Fibroblast of skin of right quadriceps (primary cell): ENCODE data around the gene LIG3.
"Not testable (repeated sequence)": the region's sequence is repeated elsewhere in the genome, so short reads cannot be mapped to it uniquely, and the experiment has no call there.

Experiments
- DNase-seq: peaks from one replicate; pipeline ENCODE4 v3.0.0-alpha.2; 2013

LIG3 gene

GRCh38 chr17:34980353-34980680 lies at the start of gene LIG3:
TSS of gene LIG3 (plus strand) at chr17:34980512. CDS start at chr17:34983006, 2,494 bp downstream.
- peak; percentile 94 for DNase-seq

DNA sequence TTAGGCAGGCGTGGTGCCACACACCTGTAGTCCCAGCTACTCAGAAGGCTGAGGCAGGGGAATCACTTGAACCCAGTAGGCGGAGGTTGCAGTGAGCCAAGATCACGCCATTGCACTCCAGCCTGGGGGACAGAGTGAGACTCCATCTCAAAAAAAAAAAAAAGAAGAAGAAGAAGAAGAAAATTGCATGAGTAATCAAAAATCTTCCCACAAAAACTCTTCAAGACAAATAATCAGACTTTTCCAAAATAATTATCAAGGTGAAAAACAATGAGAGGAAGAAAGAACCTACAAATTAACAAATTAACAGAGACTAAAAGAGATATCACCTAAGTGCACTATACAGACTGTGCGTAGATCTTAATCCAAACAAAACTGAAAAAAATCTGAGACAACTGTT lies 29.5 kb upstream of the LIG3 start:
- not testable (repeated sequence) for DNase-seq

GRCh38 chr17:34958438-34958837 lies 21.9 kb upstream of the LIG3 start:
- DNase-seq = no peak

DNA sequence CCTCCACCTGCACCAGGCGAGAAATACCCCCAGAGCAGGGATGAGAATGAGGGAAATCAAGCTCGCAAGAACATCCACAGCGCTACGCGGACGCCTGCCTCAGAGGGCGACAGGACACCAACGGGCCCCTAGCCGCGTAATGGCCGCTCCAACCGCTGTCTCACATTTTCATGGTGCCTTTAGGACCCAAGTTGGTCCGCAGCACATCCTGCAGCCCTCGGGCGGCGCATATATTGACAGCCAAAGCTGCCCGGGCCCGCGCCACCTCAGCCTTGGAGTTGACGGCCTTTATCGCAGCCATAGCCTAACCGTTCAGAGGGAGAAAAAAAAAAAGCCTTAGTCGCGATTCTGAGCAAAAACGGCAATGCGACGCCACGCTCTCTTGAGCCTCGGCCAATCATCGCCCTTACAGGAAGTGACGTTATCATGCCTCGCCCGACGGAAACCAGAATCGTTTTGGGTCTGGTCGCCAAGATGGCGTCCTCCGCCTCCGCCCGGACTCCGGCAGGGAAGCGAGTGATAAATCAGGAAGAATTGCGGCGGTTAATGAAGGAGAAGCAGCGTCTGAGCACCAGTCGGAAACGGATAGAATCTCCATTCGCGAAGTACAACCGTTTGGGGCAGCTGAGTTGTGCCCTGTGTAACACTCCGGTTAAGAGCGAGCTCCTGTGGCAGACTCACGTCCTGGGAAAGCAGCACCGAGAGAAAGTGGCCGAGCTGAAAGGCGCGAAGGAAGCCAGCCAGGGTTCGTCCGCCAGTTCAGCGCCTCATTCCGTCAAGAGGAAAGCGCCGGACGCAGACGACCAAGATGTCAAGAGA lies 19.0 kb upstream of the LIG3 start, which contains the start of the genes CCT6B and ZNF830:
TSS of gene CCT6B (minus strand) at position 368 of the 819 bp plus-strand sequence. CDS start at position 301, 67 bp downstream.
TSS of gene ZNF830 (plus strand) at position 448 of the 819 bp plus-strand sequence. CDS start at position 475, 27 bp downstream.
- DNase-seq = peak; percentile 94

GRCh38 chr17:34974179-34974578 lies 6.1 kb upstream of the LIG3 start:
- DNase-seq = no peak

DNA sequence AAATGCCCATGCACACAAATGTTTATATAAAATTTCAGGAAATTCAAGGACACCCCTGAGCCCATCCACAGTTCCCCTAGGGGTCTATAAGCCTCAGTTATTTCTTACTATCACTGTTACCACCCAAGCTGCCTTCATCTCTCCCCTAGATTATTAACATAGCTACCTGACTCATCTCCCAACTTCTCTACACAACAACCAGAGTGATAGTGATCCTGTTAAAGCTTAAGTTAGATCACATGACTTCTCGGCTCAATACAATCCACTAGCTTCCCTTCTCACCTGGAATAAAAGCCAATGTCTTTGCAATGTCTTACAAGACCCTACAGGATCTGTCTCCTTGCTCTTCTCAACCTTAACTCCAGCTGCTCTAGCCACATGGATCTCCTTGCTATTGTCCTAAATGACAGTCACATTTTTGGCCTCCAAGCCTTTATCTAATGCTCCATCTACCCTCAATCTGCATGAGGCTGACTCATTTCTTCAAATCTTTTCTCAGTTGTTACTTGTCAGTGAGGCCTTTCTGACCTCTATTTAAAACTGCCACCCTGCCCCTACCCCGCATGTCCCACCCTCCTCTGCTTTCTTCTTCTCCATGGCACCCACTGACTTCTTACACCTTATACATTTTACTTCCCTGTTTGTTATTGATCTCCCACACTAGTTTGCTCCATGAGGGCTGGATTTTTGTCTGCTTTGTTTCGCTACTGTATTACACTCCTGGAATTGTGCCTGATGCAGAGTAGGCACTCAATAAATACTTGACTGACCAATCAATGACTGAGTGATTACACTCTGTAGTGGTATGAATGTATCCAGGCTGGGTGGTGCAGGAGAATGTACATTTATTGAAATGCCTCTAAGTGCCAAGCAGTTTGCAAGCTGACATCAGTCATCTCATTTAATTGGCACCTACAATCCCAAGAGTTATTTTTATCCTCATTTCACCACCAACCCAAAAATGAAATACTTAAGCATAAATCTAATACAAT lies 5.2 kb upstream of the LIG3 start:
- DNase-seq = no peak

DNA sequence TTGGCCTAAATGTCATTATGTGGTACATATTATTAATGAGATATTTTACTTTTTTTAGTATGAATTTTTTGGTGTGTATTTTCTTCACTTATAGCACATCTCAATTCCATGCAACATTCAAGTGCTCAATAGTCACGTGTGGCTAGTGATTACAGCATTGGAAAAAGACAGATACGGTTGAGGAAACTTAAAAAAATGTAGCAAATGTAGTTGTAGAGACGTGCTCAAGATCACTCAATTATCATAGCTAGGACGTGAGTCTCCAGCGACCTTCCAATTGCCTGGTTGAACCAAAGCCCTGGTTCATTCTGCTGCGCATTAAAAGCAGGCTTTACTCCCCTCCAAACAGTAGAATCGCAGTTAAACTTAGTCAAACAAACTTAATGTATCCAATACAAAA lies 1.2 kb upstream of the LIG3 start:
- DNase-seq = no peak

GRCh38 chr17:34979650-34980352 lies 511 bp upstream of the LIG3 start:
- peak; percentile 22 for DNase-seq

GRCh38 chr17:34980681-34981537 lies 597 bp downstream of the LIG3 start:
- DNase-seq = peak; percentile 85

DNA sequence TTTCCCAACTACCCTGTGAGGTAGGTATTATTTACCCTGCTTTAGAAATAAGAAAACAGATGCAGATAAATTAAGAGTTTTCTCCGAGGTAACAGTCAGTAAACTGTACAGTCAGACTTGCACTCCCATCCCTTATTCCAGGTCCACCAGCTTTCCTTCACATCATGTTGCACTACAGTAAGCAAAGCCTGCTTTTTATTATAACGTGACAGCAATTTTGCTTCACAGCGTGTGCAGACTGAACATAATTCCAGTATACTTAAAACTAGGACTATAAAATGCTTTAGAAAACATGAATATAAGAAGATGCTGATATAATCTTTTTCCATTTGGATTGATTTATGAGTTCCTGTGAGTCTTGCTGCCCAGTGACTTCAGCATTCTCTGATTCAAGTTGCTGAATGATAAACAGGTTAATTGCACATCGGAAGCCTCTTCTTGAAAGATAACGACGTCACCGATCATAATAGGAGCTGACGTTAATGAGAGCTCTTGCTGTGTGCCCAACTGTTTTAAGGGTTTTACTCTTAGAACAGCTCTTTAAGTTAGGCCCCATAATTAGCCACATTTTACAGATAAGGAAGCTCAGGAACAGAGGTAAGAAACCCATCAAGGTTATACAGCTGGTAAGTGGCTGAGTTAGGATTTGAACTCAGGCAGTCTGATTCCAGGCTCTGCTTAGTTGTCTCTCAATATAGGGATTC lies 1.4 kb downstream of the LIG3 start:
- DNase-seq = peak; percentile 58

DNA sequence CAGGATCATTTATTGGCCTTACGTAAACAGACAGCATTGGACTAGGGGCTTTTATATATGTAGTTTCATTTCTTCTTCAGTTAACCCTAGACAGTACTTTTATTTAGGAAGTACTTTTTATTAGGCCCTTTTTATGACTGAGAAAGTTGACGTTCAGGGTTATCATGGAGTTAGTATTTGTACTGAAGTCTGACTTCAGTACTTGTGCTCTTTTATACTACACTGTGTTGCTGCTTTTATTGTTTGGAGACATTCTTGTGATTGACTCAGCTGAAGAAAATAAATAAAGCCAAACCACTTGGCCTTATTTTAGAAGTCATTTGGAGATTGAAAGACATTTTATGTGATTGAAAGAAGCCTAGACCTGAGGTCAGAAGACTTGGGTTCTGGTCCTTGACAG lies 6.9 kb downstream of the LIG3 start:
- DNase-seq = no peak

DNA sequence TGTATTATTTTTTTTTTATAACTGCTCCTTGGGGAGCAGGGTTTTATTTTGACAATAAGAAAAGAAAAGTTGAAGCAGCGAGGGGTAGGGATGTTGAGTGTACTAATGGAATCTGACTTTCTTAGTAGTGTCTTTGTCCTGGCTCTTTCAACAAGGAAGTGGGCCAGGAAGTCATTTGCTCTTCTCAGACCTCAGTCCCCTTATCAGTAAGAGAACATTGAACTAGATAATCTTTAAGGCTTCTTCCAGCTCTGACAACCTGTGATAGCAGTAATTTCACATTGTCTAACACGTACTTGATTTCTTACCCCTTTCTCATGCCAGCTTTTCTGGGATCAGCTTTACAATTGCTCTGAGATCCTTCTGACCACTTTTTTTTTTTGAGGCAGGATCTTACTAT lies 8.3 kb downstream of the LIG3 start:
- no peak for DNase-seq

DNA sequence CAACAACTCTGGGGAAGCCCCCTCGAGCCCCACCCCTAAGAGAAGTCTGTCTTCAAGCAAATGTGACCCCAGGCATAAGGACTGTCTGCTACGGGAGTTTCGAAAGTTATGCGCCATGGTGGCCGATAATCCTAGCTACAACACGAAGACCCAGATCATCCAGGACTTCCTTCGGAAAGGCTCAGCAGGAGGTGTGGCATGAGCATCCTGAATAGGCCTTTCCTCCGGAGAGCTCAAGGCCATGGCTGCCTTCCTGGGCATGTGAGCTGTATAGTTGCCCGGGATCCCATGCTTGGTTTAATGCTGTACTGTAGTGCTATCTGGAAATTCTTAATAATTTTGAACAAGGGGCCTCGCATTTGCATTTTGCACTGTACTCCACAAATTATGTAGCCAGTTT lies 9.2 kb downstream of the LIG3 start:
- no peak for DNase-seq

- no peak for DNase-seq
Observed at GRCh38 chr17:34990921-34991365, 10.6 kb downstream of the LIG3 start.

DNA sequence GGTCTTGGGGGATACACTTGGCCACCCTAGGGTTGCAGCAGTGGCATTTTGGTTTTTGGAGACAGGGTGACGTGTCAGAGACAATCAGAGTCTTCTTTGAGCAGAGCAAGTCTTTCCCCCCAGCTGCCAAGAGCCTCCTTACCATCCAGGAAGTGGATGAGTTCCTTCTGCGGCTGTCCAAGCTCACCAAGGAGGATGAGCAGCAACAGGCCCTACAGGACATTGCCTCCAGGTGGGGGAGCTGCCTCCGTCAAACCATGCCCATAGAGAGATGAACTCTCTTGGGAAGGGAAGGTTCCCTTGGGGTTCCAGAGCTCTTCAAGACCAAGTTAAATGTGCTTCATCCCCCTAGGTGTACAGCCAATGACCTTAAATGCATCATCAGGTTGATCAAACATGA lies 11.3 kb downstream of the LIG3 start:
- DNase-seq = no peak

DNA sequence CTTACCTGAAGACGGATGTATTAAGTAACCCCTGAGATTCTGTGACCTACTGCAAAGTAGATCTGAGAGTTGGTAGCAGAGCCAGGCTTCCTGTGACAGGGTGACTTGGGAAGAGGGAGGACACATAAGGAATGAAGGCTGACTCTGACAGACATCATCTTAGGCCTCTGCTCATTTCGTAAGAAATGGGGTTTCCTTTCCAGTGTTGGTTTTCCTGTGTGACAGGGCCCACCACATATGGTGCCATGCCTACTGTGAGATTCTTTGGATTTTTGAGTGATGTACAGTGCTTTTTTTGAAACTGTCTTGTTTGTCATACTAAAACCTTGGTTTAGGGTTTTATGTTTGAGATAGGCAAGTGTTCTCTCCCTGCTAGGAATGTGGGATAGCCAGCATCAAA lies 12.7 kb downstream of the LIG3 start:
- no peak for DNase-seq

DNA sequence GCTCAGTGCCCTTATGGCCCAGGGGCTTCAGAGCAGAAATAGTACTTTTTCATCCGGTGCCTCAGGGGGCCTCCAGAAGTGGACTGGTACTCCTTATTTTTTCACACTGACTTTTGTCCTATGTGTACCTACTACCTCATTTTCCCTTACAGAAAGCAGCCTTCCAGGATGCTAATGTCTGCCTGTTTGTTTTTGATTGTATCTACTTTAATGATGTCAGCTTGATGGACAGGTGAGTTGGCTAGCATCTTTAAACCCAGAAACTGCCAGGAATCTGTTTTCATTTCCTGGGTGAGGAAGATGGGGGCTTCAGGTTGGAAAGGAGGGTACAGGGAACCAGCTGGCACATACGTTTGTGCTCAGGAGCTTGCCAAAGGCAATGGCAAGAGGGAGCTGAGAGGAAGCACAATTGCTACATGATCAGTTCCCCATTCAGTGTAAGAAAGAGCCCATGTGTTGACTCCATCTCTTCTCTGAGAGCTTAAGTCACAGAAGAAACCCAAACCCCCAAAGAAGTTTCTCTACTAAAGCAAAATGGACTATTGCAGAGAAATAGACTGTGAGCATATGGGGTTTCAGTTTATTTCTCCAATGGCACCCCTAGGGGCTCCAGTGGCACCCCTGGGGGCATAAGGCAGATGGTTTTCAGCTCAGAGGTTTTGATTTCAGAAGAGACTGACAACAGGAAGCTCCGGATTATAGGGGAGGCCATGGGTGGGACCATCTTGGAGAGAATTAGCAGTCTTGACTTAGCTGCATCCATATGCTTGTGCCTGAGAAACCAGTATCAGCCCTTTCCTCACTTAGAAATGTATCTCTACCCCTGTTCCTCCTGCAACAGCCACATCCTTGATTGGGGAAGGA lies 16.3 kb downstream of the LIG3 start:
- no peak for DNase-seq

GRCh38 chr17:34997355-34997862 lies 17.1 kb downstream of the LIG3 start:
- peak; percentile 85 for DNase-seq

- peak; percentile 59 for DNase-seq
Observed at GRCh38 chr17:34998205-34998604, 17.9 kb downstream of the LIG3 start.

DNA sequence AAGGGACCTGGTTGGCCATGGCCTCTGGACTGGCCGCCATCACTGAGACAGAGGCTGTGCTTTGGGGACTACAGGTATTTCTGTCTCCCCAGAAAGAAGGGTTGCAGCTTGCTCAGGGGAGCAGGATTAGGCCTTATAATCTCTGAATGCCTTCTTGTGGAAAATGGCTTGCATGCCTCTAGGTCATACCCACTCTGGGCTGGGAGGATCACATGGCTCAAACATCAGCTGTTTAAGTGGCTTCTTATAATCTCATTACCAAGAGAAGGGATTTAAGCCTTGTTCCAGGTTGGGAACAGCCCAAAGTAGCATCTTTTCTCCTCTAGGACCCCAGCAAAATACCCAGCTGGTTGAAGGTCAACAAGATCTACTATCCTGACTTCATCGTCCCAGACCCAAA lies 19.1 kb downstream of the LIG3 start:
- no peak for DNase-seq
